Hepatocyte (in vitro differentiated cells): ENCODE measurements around the gene SOD2. TPM values are rescaled to one million over a fixed set of nuclear protein-coding genes. Genes with fewer than 3 reads are reported as not detected.

Experiments used
- DNase-seq: peaks from one replicate; pipeline ENCODE4 v3.0.0-alpha.2; 2016; ENCODE audit warnings: low spot score
- H2AFZ ChIP-seq: fragments of 200-600 bp; sonication (generic); 2 replicates; pipeline ENCODE4 v1.6.0; 2016; ENCODE audit warnings: antibody characterized with exemption, mild to moderate bottlenecking
- H3K27ac ChIP-seq: fragments of 200-600 bp; sonication (generic); 2 replicates; pipeline ENCODE4 v1.5.1; 2016; ENCODE audit warnings: mild to moderate bottlenecking
- H3K27me3 ChIP-seq: fragments of 200-600 bp; sonication (generic); 2 replicates; pipeline ENCODE4 v1.6.1; 2016
- H3K36me3 ChIP-seq: fragments of 200-600 bp; sonication (generic); replicated peaks from 2 replicates; pipeline ENCODE4 v1.5.1; 2016; ENCODE audit warnings: low read depth; ENCODE audit not compliant: insufficient read depth
- H3K4me1 ChIP-seq: fragments of 200-600 bp; sonication (generic); 2 replicates; pipeline ENCODE4 v1.5.1; 2016; ENCODE audit warnings: mild to moderate bottlenecking, moderate library complexity; ENCODE audit not compliant: insufficient read depth
- H3K4me2 ChIP-seq: fragments of 200-600 bp; sonication (generic); 2 replicates; pipeline ENCODE4 v1.6.0; 2016
- H3K4me3 ChIP-seq: fragments of 200-600 bp; sonication (generic); 2 replicates; pipeline ENCODE4 v1.5.1; 2016; ENCODE audit warnings: mild to moderate bottlenecking
- H3K79me2 ChIP-seq: fragments of 200-600 bp; sonication (generic); 2 replicates; pipeline ENCODE4 v1.6.0; 2017; ENCODE audit warnings: mild to moderate bottlenecking
- H3K9me2 ChIP-seq: fragments of 200-600 bp; sonication (generic); replicated peaks from 2 replicates; pipeline ENCODE4 v1.6.0; 2017; ENCODE audit warnings: mild to moderate bottlenecking; ENCODE audit not compliant: insufficient read depth
- H3K9me3 ChIP-seq: fragments of 200-600 bp; sonication (generic); 2 replicates; pipeline ENCODE4 v1.5.1; 2016; ENCODE audit warnings: low read depth, mild to moderate bottlenecking
- H4K20me1 ChIP-seq: fragments of 200-600 bp; sonication (generic); 2 replicates; pipeline ENCODE4 v1.6.0; 2016; ENCODE audit warnings: mild to moderate bottlenecking; ENCODE audit not compliant: insufficient read depth, poor library complexity, severe bottlenecking
- EZH2 ChIP-seq: fragments of 200-600 bp; sonication (generic); IDR thresholded peaks from 2 replicates; pipeline ENCODE4 v1.6.1; 2016; ENCODE audit warnings: antibody characterized with exemption, mild to moderate bottlenecking, borderline replicate concordance
- EZH2phosphoT487 ChIP-seq: fragments of 200-600 bp; sonication (generic); IDR thresholded peaks from one replicate; pipeline ENCODE4 v1.6.1; 2018; ENCODE audit warnings: antibody characterized with exemption, mild to moderate bottlenecking, low read depth, moderate library complexity; ENCODE audit not compliant: unreplicated experiment, severe bottlenecking
- WGBS: methylation state at CpG from one replicate; pipeline ENCODE4 v1.1.6; 2016; ENCODE audit warnings: low lambda C conversion rate; ENCODE audit errors: missing lambda C conversion rate; 5-methylcytosine and 5-hydroxymethylcytosine counted together
- polyA plus RNA-seq: library from polyadenylated mRNA; unstranded; fragments of >200 nt; fragmentation: Nextera tagmentation; extraction: Ambion mirVana; gene quantifications from 2 replicates; pipeline ENCODE4 v1.2.1, GENCODE V29; 2016
- total RNA-seq: library from RNA; depleted of rRNA; stranded (reverse); fragments of >200 nt; gene quantifications from 2 replicates; pipeline ENCODE4 v1.2.3, GENCODE V29; 2014
- TF ChIP-seq, protein P1 (sequence below): fragments of 200-600 bp; sonication (generic); IDR thresholded peaks from 2 replicates; pipeline ENCODE4 v1.5.1; 2016; ENCODE audit warnings: antibody characterized with exemption, mild to moderate bottlenecking; ENCODE audit not compliant: poor library complexity

SOD2 gene
- total and polyA plus RNA-seq, 2 experiments from 2014 or later, result 138 to 264 TPM

DNA sequence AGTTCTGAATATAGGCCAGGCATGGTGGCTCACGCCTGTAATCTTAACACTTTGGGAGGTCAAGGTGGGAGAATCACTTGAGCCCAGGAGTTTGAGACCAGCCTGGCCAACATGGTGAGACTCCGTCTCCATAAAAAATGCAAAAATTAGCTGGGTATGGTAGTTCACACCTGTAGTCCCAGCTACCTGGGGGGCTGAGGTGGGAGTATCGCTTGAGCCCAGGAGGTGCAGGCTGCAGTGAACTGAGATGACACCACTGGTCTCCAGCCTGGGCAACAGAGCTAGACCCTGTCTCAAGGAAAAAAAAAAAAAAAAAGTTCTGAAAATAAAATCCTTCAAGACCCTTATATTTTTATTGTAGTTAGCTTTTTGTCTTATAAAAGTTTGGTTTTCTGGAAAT, 22.6 kb upstream of the SOD2 start:
- H3K9me2 ChIP-seq, result no peaks in the 10 kb centered on the region
- no peak overlapping the region for H3K4me2 ChIP-seq
- TF ChIP-seq EZH2phosphoT487 (no peak), EZH2 (no peak)
- TF ChIP-seq, protein P1, sequence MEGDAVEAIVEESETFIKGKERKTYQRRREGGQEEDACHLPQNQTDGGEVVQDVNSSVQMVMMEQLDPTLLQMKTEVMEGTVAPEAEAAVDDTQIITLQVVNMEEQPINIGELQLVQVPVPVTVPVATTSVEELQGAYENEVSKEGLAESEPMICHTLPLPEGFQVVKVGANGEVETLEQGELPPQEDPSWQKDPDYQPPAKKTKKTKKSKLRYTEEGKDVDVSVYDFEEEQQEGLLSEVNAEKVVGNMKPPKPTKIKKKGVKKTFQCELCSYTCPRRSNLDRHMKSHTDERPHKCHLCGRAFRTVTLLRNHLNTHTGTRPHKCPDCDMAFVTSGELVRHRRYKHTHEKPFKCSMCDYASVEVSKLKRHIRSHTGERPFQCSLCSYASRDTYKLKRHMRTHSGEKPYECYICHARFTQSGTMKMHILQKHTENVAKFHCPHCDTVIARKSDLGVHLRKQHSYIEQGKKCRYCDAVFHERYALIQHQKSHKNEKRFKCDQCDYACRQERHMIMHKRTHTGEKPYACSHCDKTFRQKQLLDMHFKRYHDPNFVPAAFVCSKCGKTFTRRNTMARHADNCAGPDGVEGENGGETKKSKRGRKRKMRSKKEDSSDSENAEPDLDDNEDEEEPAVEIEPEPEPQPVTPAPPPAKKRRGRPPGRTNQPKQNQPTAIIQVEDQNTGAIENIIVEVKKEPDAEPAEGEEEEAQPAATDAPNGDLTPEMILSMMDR, result no peak
- no peak for DNase-seq
- WGBS, result 99% methylated on average over 3 of the region's 3 CpGs
- no peaks in the 10 kb centered on the region for H3K9me3 ChIP-seq
- peak overlapping the region; percentile 75 for H3K27ac ChIP-seq
- no peaks in the 10 kb centered on the region for H3K4me1 ChIP-seq
- no peaks in the 10 kb centered on the region for H3K27me3 ChIP-seq
- H2AFZ ChIP-seq, result no peak overlapping the region
- no peaks in the 10 kb centered on the region for H4K20me1 ChIP-seq
- H3K79me2 ChIP-seq, result peaks cover 26% of the 10 kb centered on the region
- H3K4me3 ChIP-seq, result no peak overlapping the region
- H3K36me3 ChIP-seq, result no peaks in the 10 kb centered on the region

DNA sequence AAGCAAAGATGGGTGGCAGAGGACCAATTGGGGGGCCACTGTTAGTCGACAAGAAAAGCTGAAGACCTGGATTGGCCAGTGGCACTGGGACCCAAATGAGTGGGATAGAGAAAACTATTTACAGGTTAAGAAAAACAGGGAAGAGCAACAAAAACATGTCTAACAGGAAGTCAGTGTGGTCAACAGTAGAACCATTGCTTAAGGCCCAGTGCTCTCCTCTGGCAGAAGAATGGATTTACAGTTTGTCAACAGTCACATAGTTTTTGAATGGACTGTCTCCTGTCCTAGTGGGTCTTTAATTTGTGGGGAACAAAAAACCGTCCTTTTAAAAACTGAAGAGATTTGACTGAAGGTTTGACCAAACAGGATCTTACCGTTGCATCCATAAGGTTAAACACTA, 22.1 kb upstream of the SOD2 start:
- no peaks in the 10 kb centered on the region for H3K9me3 ChIP-seq
- DNase-seq, result no peak
- H3K4me1 ChIP-seq, result no peaks in the 10 kb centered on the region
- H3K4me3 ChIP-seq, result no peak overlapping the region
- H3K27ac ChIP-seq, result peak overlapping the region; percentile 75
- WGBS, result 82% methylated on average over 3 of the region's 3 CpGs
- H4K20me1 ChIP-seq, result no peaks in the 10 kb centered on the region
- no peak overlapping the region for H3K4me2 ChIP-seq
- TF ChIP-seq EZH2 (no peak), EZH2phosphoT487 (no peak)
- TF ChIP-seq, protein P1, result no peak
- no peaks in the 10 kb centered on the region for H3K9me2 ChIP-seq
- H3K36me3 ChIP-seq, result no peaks in the 10 kb centered on the region
- H3K27me3 ChIP-seq, result no peaks in the 10 kb centered on the region
- no peak overlapping the region for H2AFZ ChIP-seq
- H3K79me2 ChIP-seq, result peaks cover 24% of the 10 kb centered on the region

DNA sequence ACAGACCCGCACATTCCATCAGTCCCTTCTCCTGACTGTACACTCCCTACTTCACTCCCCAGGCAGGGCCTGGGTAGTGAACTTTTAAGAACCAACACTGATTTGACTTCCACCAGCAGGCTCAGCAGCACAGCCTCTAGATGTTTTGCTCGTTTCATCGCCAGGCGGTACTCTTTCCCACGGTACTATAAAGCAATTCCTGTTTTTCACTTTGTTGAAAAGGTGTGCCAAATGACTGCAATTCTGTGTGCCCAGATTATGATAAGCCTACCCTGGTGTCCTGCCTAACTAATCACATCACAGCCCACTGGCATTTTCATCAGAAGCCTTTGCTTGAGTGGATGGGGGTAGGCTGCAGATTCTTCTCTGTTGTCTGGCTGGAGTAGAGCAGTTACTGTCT, 21.4 kb upstream of the SOD2 start:
- peak overlapping the region; percentile 75 for H3K27ac ChIP-seq

More for the DNA sequence above, 21.4 kb upstream of the SOD2 start:
- H3K9me2 ChIP-seq, result no peaks in the 10 kb centered on the region
- no peaks in the 10 kb centered on the region for H4K20me1 ChIP-seq
- H3K27me3 ChIP-seq, result no peaks in the 10 kb centered on the region
- no peaks in the 10 kb centered on the region for H3K36me3 ChIP-seq
- 96% methylated on average over 5 of the region's 5 CpGs for WGBS
- H2AFZ ChIP-seq, result no peak overlapping the region
- H3K9me3 ChIP-seq, result no peaks in the 10 kb centered on the region
- DNase-seq, result no peak
- no peak overlapping the region for H3K4me2 ChIP-seq
- no peaks in the 10 kb centered on the region for H3K4me1 ChIP-seq
- H3K4me3 ChIP-seq, result no peak overlapping the region
- TF ChIP-seq, protein P1, result no peak
- TF ChIP-seq EZH2, result no peak
- TF ChIP-seq EZH2phosphoT487, result no peak
- H3K79me2 ChIP-seq, result peaks cover 22% of the 10 kb centered on the region
